WERI-Rb-1 (cell line): ENCODE data around the gene USB1.

ENCODE experiments used
- DNase-seq: peaks from one replicate; pipeline ENCODE4 v3.0.0-alpha.2; 2020
- H3K27ac ChIP-seq: fragments of 250-450 bp; sonication (Bioruptor Pico); 2 replicates; pipeline ENCODE4 v1.5.1; 2020; ENCODE audit warnings: mild to moderate bottlenecking, moderate library complexity
- H3K27me3 ChIP-seq: fragments of 250-450 bp; sonication (Bioruptor Pico); 2 replicates; pipeline ENCODE4 v1.5.1; 2021; ENCODE audit warnings: mild to moderate bottlenecking, low read depth, moderate library complexity; ENCODE audit not compliant: insufficient read depth, severe bottlenecking
- H3K36me3 ChIP-seq: fragments of 250-450 bp; sonication (Bioruptor Pico); 2 replicates; pipeline ENCODE4 v1.5.1; 2020; ENCODE audit warnings: mild to moderate bottlenecking, moderate library complexity
- H3K4me3 ChIP-seq: 2 replicates; pipeline ENCODE4 v1.5.1; 2011; ENCODE audit warnings: low read depth, mild to moderate bottlenecking, control low read depth, low read length
- H3K9me3 ChIP-seq: fragments of 250-450 bp; sonication (Bioruptor Pico); 2 replicates; pipeline ENCODE4 v1.5.1; 2021; ENCODE audit warnings: mild to moderate bottlenecking, moderate library complexity; ENCODE audit not compliant: severe bottlenecking
- CTCF ChIP-seq: IDR thresholded peaks from 2 replicates; pipeline ENCODE4 v1.5.1; 2011; ENCODE audit warnings: low read depth, mild to moderate bottlenecking, control low read depth, inconsistent platforms, low read length

USB1 gene

GRCh38 chr16:58000706-58001676 lies at the start of gene USB1:
TSS of gene USB1 (plus strand) at chr16:58001407. CDS start at chr16:58001484, 77 bp downstream.
- H3K27ac ChIP-seq = peak within 1 kb of the TSS; percentile 75
- peak; percentile 73 for TF ChIP-seq CTCF
- H3K9me3 ChIP-seq = no peaks in the 10 kb centered on the region
- H3K4me3 ChIP-seq = peak within 1 kb of the TSS; percentile 73
- H3K36me3 ChIP-seq = peaks cover 16% of the 10 kb centered on the region
- DNase-seq = peak; percentile 87
- H3K27me3 ChIP-seq = no peaks in the 10 kb centered on the region

- DNase-seq = no peak
- no peak for TF ChIP-seq CTCF
- H3K36me3 ChIP-seq = no peaks in the 10 kb centered on the region
- H3K27ac ChIP-seq = no peak overlapping the region
- H3K9me3 ChIP-seq = no peaks in the 10 kb centered on the region
- H3K27me3 ChIP-seq = no peaks in the 10 kb centered on the region
- no peak overlapping the region for H3K4me3 ChIP-seq
These were observed 48.3 kb upstream of the USB1 start for GRCh38 chr16:57952909-57953308.

- DNase-seq = no peak
- no peak for TF ChIP-seq CTCF
- H3K9me3 ChIP-seq = no peaks in the 10 kb centered on the region
- H3K36me3 ChIP-seq = no peaks in the 10 kb centered on the region
- H3K27ac ChIP-seq = no peak overlapping the region
- H3K27me3 ChIP-seq = no peaks in the 10 kb centered on the region
- H3K4me3 ChIP-seq = no peak overlapping the region
These were observed 47.4 kb upstream of the USB1 start for GRCh38 chr16:57953857-57954256.

GRCh38 chr16:57955572-57956188 lies 45.5 kb upstream of the USB1 start:
- Histone ChIP-seq H3K4me3 (peak overlapping the region; percentile 14), H3K9me3 (no peaks in the 10 kb centered on the region), H3K27ac (peak overlapping the region; percentile 72), H3K27me3 (no peaks in the 10 kb centered on the region), H3K36me3 (no peaks in the 10 kb centered on the region)
- DNase-seq = peak; percentile 66
- TF ChIP-seq CTCF = peak; percentile 53

- Histone ChIP-seq H3K27ac (peak overlapping the region; percentile 72), H3K9me3 (no peaks in the 10 kb centered on the region), H3K36me3 (no peaks in the 10 kb centered on the region), H3K4me3 (no peak overlapping the region), H3K27me3 (no peaks in the 10 kb centered on the region)
- no peak for TF ChIP-seq CTCF
- no peak for DNase-seq
These were observed 44.9 kb upstream of the USB1 start for GRCh38 chr16:57956270-57956808.
